CD4-positive, alpha-beta T cell treated with Interleukin-4 for 1 hour (primary cell): ENCODE measurements around the gene LAPTM5.
A peak's percentile ranks its signal among the peaks of the same experiment; 100 is the strongest.

ENCODE experiments used
- DNase-seq, 2 donors: peaks; one replicate each; pipeline ENCODE4 v3.0.0-alpha.2; 2020 to 2022

The LAPTM5 gene

GRCh38 chr1:30741239-30741894, 16.2 kb downstream of the LAPTM5 start:
- DNase-seq = no peak

GRCh38 chr1:30740251-30741238, 17.0 kb downstream of the LAPTM5 start:
- DNase-seq = no peak

GRCh38 chr1:30739601-30740000, 18.0 kb downstream of the LAPTM5 start:
- no peak for DNase-seq

GRCh38 chr1:30738715-30739559, 18.6 kb downstream of the LAPTM5 start:
- DNase-seq = no peak

GRCh38 chr1:30738040-30738714, 19.4 kb downstream of the LAPTM5 start:
- no peak for DNase-seq

GRCh38 chr1:30737357-30738039, 20.1 kb downstream of the LAPTM5 start:
- no peak for DNase-seq

- no peak for DNase-seq
These were observed 21.7 kb downstream of the LAPTM5 start for GRCh38 chr1:30735668-30736498.

GRCh38 chr1:30735124-30735523, 22.4 kb downstream of the LAPTM5 start:
- no peak for DNase-seq

- no peak for DNase-seq
These were observed 23.0 kb downstream of the LAPTM5 start for GRCh38 chr1:30734580-30734979.

GRCh38 chr1:30734106-30734505, 23.5 kb downstream of the LAPTM5 start:
- DNase-seq = no peak

GRCh38 chr1:30733493-30733892, 24.1 kb downstream of the LAPTM5 start:
- DNase-seq = no peak

GRCh38 chr1:30732277-30732996, 25.1 kb downstream of the LAPTM5 start:
- peak in 1 of 2 donors; percentile 42 for DNase-seq

GRCh38 chr1:30731806-30732276, 25.7 kb downstream of the LAPTM5 start:
- no peak for DNase-seq

GRCh38 chr1:30731109-30731805, 26.3 kb downstream of the LAPTM5 start:
- DNase-seq = no peak

GRCh38 chr1:30730346-30731108, 27.0 kb downstream of the LAPTM5 start:
- peak in 1 of 2 donors; percentile 26 for DNase-seq

- DNase-seq = no peak
These were observed 27.7 kb downstream of the LAPTM5 start for GRCh38 chr1:30729901-30730300.

GRCh38 chr1:30728832-30729638, 28.5 kb downstream of the LAPTM5 start:
- no peak for DNase-seq

- DNase-seq = no peak
These were observed 29.2 kb downstream of the LAPTM5 start for GRCh38 chr1:30728340-30728739.
